NCI-H82 (cell line): ENCODE data around the gene FSIP1.

ENCODE experiments used
- DNase-seq: peaks from one replicate; lab custom pipeline; 2025; lab: John Stamatoyannopoulos, UW

Gene FSIP1

GRCh38 chr15:39720081-39720480 is 62.6 kb downstream of the FSIP1 start:
- DNase-seq = no peak

GRCh38 chr15:39719109-39719508 is 63.5 kb downstream of the FSIP1 start:
- no peak for DNase-seq

- DNase-seq = no peak
These were observed 65.5 kb downstream of the FSIP1 start for GRCh38 chr15:39717134-39717533.

DNA sequence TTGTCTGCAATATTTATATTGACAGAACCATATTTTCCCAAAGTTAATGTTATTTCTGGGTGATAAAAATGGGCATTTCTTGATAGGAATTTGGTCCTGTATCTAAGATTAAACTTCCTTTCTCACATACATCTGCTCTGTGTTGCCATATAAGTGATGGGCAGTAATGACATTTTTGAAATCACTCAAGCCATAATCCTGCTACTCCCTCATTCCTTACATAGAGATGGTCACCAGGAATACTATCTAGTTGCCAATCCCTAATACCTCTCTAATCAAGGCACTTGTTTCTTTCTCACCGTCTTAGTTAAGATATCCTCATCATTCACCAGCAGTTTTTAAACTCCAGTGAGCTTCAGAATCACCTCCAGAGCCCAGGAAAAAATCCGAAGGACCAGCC is 68.4 kb downstream of the FSIP1 start:
- no peak for DNase-seq

DNA sequence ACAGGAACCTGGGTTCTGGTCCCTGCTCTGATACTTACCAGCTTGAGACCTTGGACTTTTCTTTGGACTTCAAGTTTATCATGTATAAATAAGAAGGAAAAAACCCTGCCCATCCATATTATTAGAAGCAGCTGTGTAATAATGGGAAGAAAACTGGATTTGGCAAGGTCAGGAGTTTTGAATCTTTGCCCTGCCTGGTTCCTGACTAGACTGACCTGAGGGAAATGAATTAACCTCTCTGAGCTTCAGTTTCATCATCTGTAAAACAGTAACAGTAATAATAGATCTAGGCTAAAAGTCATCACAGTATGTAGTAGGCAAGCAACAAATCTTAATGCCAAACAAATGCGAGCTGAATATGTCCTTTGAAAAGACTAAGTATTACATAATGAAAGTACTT is 68.8 kb downstream of the FSIP1 start:
- DNase-seq = no peak

GRCh38 chr15:39710681-39711080 is 72.0 kb downstream of the FSIP1 start:
- no peak for DNase-seq

DNA sequence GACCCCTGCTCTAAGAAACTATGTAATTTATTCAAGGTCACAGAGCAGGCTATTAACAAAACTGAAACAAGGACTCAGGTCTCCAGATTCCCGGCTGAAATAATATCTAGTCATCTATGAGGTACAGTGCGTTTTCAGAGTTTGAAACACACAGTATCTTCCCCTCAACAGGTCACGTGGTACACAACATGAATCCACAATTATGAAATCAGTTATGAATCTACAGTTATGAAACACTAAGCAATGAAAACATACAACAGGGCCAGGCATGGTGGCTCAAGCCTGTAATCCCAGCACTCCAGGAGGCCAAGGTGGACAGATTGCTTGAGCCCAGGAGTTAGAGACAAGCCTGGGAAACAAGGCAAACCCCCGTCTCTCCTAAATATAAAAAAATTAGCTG is 72.7 kb downstream of the FSIP1 start:
- no peak for DNase-seq

GRCh38 chr15:39706206-39706605 is 76.4 kb downstream of the FSIP1 start:
- DNase-seq = no peak

DNA sequence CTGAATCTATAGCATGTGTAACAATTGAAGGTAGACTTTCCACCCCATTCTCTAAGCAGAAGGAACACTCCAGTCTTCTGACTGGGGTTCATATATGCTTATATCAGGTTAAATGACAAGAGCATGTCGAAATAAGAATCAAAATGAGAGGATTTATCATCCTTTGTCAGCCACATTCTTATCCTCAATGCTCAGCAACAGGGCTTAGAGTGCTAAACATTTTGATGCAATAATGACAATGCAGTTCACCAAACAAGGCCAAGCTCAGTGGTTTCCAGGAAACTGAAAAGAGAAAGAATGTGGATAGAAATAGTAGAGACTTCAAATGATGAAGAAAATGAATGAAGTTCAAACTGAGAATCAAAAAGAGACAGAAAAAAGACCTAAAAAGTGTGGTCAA is 78.0 kb downstream of the FSIP1 start:
- DNase-seq = no peak

DNA sequence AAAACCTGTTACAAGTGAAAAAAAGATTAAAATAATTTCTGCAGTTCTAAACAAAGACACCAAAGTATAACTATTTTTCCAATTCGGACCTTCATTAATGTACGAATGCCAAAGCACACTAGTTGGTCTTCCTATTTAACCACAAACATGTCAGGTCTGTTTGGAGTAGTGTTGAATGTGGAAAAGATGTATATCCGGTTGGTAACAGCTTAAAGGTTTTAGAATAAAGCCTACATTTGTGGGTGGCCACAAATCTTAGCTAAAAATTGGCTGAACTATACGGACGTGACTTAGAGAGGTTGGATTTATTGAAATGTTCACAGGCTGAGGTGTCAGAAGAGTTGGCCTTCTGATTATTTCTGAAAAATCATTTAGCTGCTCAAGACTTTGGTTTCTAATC is 78.4 kb downstream of the FSIP1 start:
- no peak for DNase-seq

- DNase-seq = no peak
These were observed 80.7 kb downstream of the FSIP1 start for GRCh38 chr15:39701988-39702387.

- no peak for DNase-seq
These were observed 82.3 kb downstream of the FSIP1 start for GRCh38 chr15:39700375-39700700.

GRCh38 chr15:39699516-39700374 is 82.9 kb downstream of the FSIP1 start:
- no peak for DNase-seq

GRCh38 chr15:39698444-39699390 is 83.9 kb downstream of the FSIP1 start:
- DNase-seq = no peak

DNA sequence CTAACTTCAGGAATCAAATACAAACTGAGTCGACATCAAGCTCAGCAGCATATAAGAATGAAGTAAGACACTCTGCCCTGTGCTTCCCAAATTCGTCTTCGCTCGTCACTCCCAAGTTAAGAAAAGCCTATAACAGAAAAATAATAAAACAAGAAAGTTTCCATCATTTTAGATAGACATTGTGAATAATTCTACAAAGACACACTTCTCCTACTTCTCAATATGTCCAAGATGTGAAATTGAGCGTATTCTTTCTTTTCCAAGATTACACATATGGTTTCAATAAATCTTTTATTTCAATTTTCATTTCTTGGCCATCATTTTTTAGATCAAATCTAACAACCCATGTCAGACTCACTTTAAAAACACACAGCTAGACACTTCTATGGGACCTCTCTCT is 85.1 kb downstream of the FSIP1 start:
- no peak for DNase-seq

DNA sequence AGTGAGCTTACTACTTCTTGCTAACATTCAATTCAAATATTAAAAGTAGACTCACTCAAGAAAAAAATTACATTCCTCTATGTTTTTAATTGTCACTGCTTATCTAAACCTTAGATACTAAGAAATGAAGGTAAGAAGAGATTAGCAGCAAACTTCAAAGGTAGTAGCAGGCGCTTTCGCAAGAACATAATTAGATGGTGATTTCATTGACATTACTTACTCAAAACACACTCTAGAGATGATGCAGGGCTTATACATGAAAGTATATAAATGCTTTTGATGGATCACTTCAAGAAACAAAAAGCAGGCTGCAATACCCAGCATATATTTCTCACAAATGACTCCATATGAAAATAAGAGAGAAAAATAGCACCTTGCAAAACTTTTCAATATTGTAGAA is 86.8 kb downstream of the FSIP1 start:
- DNase-seq = no peak

- DNase-seq = peak; percentile 98
These were observed 90.0 kb downstream of the FSIP1 start for GRCh38 chr15:39692356-39693327.

DNA sequence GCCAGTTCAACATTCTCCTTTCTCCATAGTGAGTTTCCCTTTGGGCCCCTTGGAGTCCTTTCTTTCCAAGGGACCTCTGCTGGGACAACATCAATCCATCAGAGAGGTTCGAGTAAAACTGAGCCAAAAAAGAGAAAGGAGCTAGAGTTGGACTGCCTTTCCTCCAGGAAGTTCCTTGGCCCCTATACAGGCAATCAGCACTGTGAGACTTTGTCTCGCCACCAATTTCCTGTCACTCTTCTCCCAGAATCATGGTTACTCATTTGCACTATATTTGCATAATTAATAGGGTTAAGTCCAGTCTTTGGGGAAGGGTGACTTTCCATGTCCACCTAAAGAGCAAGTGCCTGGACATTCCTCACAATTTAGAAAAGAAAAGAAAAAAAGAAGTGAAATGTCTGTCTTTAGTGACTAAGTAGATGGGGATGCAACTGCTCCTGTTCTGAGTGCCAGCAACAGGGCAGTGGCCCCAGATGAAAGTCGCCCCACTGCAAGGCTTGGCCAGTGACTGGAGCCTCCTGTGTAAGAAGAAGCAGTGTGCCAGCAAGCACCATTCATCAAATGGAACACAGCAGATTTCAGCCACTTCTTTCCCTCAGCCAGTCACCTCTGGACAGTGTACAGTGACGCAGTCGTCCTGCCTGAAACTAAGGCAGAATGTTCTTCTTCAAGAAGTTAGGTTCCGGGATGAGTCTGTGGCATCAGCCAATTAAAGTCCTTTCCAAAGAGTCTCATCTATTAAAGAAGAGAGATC is 91.6 kb downstream of the FSIP1 start:
- no peak for DNase-seq

- no peak for DNase-seq
These were observed 94.7 kb downstream of the FSIP1 start for GRCh38 chr15:39687965-39688364.

DNA sequence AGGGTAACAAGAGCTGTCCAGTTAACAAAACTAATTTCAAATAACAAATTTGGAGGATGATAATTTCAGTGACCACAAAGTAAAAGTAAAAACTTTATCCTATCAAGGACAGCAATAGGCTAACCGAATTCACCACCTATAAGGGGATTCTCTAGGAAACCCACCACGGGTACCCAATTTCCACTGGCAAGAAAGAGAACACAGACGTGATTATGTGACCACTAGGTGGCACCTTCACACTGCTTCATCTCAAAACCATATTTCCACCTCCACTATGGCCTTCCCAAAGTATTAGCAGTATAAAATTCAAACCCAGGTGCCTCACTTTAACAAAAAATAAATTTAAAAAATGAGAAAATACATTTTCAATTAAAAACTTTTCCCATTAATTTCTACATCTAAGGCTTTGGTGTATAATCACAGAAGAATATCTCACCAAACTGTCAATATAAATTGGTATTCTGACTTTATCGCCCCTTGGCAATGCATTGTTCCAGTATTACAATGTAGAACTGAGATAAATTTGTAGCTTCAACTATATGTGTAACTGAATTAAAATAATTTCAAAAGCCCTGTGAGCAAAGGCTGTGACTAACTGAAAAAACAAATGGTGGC is 96.5 kb downstream of the FSIP1 start:
- peak; percentile 84 for DNase-seq

DNA sequence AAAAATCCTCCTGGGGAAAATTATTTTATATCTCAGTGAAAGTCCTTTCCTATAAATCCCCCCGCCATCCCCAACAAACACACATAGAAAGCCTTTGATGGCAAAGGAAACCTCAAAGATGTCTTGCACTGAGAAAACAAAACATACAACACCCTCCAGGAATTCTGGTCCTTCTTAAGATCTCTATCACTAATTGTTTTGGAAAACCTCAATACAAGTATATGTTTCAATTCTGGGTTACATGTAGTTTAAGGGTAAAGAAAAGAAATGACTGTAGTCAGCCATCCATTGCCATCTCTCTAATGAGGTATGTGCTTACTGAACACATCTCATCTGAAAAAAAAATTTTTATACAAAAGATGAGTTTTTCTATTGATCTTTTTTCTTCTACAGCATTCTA is 97.3 kb downstream of the FSIP1 start:
- no peak for DNase-seq
